HG03520 (cell line): ENCODE results near the gene AGBL4.

Source experiments
- ATAC-seq: cut with Tn5 transposase; IDR thresholded peaks from one replicate; pipeline ENCODE4 v1.9.1; 2021; ENCODE audit warnings: mild to moderate bottlenecking, moderate library complexity; ENCODE audit not compliant: unreplicated experiment

AGBL4 gene

GRCh38 chr1:49199564-49199963 is 824.2 kb downstream of the AGBL4 start:
- ATAC-seq: no peak

- no peak for ATAC-seq
Measured at GRCh38 chr1:49197081-49197480, 826.7 kb downstream of the AGBL4 start.

DNA sequence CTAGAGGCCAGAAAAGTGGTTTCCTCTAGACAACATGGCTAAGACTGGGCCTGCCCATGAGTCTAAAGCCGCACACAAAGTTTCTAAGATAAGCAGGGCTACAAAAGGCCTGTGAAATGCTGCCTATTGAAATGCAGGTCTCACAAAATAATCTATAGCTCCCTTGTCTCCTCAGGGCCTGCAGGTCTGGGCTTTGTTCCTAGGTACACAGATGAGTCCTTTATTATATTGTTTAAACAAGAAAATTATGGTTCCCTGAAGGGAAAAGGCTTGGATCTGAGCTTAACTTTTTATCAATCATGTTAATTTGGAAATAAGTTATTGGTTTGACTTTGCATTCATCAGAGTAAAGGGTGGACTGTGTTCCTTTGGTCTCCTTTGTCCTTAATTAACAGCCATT is 833.6 kb downstream of the AGBL4 start:
- ATAC-seq: no peak

- no peak for ATAC-seq
Measured at GRCh38 chr1:49187056-49187455, 836.7 kb downstream of the AGBL4 start.

DNA sequence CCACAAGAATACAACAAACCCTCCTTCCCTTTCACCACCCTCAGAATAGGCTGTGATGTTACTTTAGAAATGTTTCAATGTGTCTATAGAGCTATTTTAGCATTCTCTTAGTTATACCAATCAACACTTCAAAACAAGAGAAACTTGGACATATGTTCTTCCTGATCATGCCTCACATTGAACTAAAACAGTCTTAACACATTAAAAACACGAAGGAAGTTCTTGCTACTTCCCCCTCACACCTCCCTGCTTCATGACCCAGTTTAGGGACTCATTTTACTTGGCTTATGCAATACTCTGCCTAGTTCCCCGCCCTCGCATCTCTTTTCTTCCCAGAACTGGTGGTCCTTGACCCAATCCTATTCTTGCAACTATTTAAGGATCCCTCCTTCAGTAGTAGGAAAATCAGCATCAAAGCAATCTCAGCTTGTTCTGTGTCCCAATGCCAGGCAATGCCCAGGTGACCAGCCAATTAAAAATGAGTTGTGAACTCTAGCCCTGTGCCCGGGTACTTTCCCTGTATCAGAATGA is 838.2 kb downstream of the AGBL4 start:
- ATAC-seq: no peak

DNA sequence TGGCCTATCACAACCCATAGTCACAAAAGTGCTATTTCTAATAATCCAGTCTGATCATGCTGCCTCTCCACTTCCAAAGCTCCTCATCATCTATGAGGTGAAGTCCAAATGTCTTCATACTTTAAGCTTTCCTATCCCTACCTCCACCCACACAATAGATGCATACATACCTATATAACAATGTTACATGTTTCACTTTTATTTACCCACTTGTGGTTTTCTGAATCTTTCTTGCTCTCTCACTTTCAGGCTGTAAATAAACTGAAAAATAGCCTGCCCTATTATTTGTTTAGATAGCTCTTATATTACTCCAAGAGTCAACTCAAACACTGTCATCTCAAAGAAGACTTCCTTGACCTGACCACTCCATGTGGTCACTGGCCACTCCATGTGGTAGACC is 840.3 kb downstream of the AGBL4 start:
- ATAC-seq: no peak

- no peak for ATAC-seq
Measured at GRCh38 chr1:49181033-49181432, 842.7 kb downstream of the AGBL4 start.

GRCh38 chr1:49171941-49172593 is 851.7 kb downstream of the AGBL4 start:
- no peak for ATAC-seq

DNA sequence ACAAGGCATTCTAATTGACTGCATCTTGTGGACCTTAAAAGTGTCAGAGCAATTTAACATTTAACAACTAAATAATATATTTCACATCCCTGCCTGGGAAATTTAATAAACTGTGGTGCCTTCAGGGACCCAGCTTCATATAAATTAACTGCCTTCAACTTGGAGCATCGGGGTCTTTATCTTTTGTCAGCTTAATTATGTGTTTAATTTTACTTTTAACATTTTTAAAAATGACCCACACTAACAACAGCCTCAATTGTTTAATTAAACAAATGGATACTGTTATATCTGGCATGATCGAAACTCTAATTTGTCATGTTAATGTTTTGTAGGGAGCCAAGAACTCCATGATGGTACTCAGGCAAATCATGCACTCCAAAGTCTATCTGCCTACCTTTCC is 857.7 kb downstream of the AGBL4 start:
- ATAC-seq: no peak

DNA sequence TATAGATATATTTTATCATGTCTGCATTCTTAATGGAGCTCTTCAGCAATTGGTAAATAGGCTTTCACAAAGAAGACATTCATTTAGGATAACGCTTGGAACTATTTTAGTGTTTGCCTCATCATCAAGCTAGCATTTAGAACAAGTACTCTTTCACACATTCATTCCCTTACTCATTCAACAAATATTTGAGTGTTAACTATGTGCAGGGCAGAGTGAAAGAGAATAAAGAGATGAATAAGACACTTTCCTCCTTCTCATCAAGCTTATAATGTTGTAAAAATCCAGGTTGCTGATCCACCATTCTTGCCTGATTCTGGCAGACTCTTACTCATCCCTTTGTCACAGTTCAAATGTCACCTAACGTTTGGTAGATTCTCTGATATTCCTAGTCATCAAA is 860.7 kb downstream of the AGBL4 start:
- ATAC-seq: no peak

GRCh38 chr1:49160677-49161076 is 863.1 kb downstream of the AGBL4 start:
- ATAC-seq: no peak

GRCh38 chr1:49136738-49137251 is 887.0 kb downstream of the AGBL4 start:
- no peak for ATAC-seq

- no peak for ATAC-seq
Measured at GRCh38 chr1:49125746-49126145, 898.0 kb downstream of the AGBL4 start.

DNA sequence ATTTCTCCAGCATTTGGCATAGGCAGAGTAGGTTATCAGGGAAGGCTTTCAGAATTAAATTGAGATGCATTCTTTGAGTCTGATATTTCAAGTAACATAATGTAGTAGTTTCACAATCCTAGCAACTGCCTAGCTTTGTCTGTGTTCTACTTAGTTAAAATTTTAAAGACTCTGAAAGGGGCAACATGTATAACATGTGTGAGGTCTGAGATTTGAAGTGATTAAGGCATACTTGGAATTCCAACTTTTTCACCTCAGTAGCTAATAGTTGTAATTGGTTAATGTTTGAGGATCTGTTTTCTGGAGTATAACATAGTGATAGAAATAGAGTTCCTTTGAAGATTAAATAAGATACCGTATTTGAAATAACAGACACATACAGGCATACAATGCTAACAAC is 911.8 kb downstream of the AGBL4 start:
- ATAC-seq: no peak

- ATAC-seq: no peak
Measured at GRCh38 chr1:49106445-49106844, 917.3 kb downstream of the AGBL4 start.

GRCh38 chr1:49104575-49104974 is 919.2 kb downstream of the AGBL4 start:
- ATAC-seq: no peak

DNA sequence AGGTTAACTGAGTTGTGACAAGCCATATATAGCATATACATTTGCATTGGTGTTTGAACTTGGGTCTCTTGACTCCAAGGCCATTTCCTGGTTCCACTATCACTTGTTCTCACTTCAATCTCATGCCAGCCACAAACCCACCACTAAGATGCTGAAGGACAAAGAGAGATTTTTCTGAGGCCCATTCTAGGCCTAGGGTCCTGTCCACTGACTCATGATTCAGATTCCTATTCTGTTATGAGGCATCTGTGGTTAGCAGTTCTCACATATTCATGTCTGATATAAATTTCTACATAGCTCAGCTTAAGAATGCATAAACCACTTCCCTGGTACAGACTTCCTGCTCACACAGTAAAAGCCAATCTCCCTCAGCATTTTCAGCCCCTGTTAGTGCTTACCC is 921.0 kb downstream of the AGBL4 start:
- no peak for ATAC-seq

GRCh38 chr1:49098866-49099265 is 924.9 kb downstream of the AGBL4 start:
- ATAC-seq: no peak

- ATAC-seq: no peak
Measured at GRCh38 chr1:49086327-49086726, 937.4 kb downstream of the AGBL4 start.

- no peak for ATAC-seq
Measured at GRCh38 chr1:49085079-49085478, 938.7 kb downstream of the AGBL4 start.

- ATAC-seq: no peak
Measured at GRCh38 chr1:49060766-49061165, 963.0 kb downstream of the AGBL4 start.

DNA sequence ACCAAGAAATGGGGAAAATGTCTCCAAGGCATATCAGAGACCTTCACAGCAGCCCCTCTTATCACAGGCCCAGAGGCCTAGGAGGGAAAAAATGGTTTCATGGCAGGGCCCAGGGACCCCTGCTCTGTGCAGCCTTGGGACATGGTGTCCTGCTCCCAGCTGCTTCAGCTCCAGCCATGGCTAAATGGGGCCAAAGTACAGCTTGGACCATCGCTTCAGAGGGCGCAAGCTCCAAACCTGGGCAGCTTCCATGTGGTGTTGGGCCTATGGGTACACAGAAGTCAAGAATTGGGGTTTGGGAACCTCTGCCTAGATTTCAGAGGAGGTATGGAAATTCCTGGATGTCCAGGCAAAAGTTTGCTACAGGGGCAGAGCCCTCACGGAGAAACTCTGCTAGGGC is 964.7 kb downstream of the AGBL4 start:
- no peak for ATAC-seq

- no peak for ATAC-seq
Measured at GRCh38 chr1:49052102-49052501, 971.7 kb downstream of the AGBL4 start.
